GM12891 (cell line): Measurements from ENCODE around the gene GAB1.

ENCODE experiments used
- POLR2A ChIP-seq: IDR thresholded peaks from 2 replicates; pipeline ENCODE4 v1.6.1; 2011; ENCODE audit warnings: low read depth, low read length, control low read depth
- POLR2AphosphoS5 ChIP-seq: IDR thresholded peaks from 2 replicates; pipeline ENCODE4 v1.6.1; 2011; ENCODE audit warnings: low read depth, low read length, control low read depth
- POU2F2 ChIP-seq: IDR thresholded peaks from 2 replicates; pipeline ENCODE4 v1.6.1; 2011; ENCODE audit warnings: low read depth, mild to moderate bottlenecking, control low read depth, low read length, moderate library complexity
- SPI1 ChIP-seq: IDR thresholded peaks from 2 replicates; pipeline ENCODE4 v1.6.1; 2011; ENCODE audit warnings: low read depth, low read length, control low read depth
- TAF1 ChIP-seq: IDR thresholded peaks from 2 replicates; pipeline ENCODE4 v1.6.1; 2011; ENCODE audit warnings: low read depth, low read length, control low read depth

DNA sequence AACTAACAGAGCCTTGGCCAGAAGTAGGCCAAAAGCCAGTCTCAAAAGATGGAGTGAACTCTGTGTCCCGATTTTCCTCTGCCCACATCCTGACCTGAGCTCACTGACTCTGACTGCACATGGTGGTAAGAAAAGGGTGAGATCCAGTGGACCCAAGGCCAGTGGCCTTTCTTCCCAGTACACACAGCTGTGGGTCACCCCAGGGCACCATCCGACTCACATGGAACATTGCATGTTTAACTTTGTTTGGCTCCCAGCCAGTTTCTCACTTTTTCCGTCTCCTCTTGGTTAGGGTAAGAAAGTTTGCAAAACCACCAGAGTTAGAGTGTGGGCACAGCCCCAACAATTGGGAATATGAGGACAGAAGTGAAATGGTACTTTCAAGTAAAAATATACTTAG is 69.8 kb downstream of the GAB1 start:
- no peak for TF ChIP-seq POLR2A
- TF ChIP-seq POLR2AphosphoS5: no peak
- no peak for TF ChIP-seq SPI1
- no peak for TF ChIP-seq TAF1
- TF ChIP-seq POU2F2: no peak
